Kidney capillary endothelial cell (primary cell): ENCODE data around the gene AFMID.
A peak's percentile ranks its signal among the peaks of the same experiment; 100 is the strongest.
"Not testable (repeated sequence)": the region's sequence is repeated elsewhere in the genome, so short reads cannot be mapped to it uniquely, and the experiment has no call there.

Experiments
- DNase-seq: peaks from one replicate; pipeline ENCODE4 v3.0.0-alpha.2; 2018; ENCODE audit warnings: low spot score

AFMID gene

DNA sequence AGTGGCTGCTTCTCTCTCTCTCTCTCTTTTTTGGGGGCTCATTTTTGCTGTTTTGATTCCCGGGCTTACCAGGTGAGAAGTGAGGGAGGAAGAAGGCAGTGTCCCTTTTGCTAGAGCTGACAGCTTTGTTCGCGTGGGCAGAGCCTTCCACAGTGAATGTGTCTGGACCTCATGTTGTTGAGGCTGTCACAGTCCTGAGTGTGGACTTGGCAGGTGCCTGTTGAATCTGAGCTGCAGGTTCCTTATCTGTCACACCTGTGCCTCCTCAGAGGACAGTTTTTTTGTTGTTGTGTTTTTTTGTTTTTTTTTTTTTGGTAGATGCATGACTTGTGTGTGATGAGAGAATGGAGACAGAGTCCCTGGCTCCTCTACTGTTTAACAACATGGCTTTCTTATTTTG is 36.6 kb downstream of the AFMID start:
- no peak for DNase-seq

DNA sequence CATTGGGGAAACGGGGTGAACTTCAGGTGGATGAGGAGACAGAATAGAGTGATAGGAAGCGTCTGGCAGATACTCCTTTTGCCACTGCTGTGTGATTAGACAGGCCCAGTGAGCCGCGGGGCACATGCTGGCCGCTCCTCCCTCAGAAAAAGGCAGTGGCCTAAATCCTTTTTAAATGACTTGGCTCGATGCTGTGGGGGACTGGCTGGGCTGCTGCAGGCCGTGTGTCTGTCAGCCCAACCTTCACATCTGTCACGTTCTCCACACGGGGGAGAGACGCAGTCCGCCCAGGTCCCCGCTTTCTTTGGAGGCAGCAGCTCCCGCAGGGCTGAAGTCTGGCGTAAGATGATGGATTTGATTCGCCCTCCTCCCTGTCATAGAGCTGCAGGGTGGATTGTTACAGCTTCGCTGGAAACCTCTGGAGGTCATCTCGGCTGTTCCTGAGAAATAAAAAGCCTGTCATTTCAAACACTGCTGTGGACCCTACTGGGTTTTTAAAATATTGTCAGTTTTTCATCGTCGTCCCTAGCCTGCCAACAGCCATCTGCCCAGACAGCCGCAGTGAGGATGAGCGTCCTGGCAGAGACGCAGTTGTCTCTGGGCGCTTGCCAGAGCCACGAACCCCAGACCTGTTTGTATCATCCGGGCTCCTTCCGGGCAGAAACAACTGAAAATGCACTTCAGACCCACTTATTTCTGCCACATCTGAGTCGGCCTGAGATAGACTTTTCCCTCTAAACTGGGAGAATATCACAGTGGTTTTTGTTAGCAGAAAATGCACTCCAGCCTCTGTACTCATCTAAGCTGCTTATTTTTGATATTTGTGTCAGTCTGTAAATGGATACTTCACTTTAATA is 37.3 kb downstream of the AFMID start:
- no peak for DNase-seq

DNA sequence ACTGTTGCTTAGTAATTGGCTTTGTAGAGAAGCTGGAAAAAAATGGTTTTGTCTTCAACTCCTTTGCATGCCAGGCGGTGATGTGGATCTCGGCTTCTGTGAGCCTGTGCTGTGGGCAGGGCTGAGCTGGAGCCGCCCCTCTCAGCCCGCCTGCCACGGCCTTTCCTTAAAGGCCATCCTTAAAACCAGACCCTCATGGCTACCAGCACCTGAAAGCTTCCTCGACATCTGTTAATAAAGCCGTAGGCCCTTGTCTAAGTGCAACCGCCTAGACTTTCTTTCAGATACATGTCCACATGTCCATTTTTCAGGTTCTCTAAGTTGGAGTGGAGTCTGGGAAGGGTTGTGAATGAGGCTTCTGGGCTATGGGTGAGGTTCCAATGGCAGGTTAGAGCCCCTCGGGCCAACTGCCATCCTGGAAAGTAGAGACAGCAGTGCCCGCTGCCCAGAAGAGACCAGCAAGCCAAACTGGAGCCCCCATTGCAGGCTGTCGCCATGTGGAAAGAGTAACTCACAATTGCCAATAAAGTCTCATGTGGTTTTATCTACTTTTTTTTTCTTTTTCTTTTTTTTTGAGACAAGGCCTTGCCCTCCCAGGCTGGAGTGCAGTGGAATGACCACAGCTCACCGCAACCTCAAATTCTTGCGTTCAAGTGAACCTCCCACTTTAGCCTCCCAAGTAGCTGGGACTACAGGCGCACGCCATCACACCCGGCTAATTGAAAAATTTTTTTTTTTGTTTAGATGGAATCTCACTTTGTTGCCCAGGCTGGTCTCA is 38.1 kb downstream of the AFMID start:
- DNase-seq = no peak

DNA sequence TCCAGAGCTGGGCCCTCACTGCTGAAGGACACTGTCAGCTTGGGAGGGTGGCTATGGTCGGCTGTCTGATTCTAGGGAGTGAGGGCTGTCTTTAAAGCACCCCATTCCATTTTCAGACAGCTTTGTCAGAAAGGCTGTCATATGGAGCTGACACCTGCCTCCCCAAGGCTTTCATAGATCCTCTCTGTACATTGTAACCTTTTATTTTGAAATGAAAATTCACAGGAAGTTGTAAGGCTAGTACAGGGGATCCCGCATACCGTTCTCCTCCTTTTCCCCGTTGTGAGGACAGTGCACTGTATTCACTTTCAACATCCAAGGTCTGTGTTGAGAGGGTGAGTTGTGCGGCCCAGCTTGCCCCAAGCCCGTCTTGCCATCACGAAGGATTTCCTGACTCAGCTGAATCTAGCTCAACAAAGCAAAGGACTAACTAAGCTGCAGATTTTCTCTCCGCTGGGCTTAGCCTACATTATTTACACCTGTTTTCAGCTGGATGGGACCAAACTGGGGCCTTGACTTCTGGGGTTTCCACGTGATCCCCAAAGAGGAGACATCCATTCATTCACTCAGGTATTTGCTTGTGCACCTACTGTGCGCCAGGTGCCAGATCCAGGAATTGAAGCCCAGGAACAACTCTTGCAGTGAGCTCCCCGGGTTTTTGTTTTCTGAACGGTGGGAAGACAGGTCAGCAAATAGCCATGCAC is 39.0 kb downstream of the AFMID start:
- no peak for DNase-seq

DNA sequence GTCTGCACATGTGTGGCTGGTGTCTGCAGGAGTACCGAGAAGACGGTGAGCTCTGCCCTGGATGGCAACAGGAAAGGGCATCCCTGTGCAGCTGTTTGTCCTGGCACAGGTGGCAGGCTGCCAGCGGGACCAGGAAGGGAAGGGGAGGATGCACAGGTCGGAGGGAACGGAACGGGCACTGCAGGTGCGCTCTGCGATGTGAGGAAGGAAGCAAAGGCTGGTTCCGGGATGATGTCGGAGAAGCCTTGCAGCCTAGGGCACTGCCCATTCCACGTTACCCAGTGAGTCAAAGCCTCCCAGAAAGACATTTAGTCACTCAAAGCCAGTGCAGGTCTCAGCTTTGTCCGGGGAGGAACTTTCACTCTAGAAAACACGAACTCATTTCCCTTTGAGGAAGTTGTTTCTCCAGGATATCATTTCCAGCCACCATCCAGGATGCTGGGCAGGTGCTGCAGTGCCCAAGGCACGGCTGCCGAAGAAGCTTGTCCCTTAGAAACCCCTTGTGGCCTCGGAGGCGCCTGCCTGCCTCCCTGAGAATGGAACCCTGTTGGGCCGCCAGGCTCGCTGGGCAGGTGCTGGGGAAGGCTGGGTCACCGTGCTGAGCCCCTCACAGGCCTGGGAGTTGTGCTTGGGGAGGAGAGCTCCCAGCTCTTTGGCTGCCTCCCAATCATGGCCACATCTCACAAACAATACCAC is 39.7 kb downstream of the AFMID start:
- DNase-seq = peak; percentile 83

DNA sequence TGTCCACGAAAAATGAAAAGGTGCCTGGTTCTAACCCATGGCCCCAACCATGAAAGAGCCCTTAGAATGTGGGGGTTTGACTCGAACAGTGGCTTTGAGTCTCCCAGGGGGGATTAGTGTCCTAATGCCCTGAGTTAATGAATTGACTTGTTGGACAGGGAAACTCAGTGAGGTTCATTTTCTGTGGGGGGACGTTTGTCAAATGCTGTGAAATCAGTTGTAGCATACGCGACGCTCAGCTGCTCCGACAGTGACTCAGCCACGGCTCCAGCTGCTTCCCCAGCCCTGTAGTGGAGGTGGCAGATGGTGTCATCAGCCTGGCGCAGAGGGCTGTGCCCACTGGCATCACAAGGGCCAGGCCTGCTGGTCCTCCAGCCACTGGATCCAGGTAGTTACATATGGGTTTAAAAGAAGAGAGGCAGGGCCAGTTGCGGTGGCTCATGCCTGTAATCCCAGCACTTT is 40.3 kb downstream of the AFMID start:
- no peak for DNase-seq

DNA sequence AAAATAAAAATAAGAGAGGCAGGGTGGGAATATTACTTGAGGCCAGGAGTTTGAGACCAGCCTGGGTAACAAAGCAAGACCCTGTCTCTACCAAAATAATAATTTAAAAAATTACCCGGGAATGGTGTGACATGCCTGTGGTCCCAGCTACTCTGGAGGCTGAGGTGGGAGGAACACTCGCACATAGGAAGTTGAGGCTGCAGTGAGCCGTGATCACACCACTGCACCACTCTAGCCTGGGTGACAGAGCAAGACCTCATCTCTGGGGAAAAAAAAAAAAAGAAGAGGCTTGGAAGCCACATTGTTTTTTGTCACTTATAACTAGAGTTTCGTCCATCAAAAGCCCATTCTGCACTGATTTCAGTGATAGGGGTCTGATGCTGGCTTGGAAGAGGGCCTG is 41.0 kb downstream of the AFMID start:
- DNase-seq = no peak

DNA sequence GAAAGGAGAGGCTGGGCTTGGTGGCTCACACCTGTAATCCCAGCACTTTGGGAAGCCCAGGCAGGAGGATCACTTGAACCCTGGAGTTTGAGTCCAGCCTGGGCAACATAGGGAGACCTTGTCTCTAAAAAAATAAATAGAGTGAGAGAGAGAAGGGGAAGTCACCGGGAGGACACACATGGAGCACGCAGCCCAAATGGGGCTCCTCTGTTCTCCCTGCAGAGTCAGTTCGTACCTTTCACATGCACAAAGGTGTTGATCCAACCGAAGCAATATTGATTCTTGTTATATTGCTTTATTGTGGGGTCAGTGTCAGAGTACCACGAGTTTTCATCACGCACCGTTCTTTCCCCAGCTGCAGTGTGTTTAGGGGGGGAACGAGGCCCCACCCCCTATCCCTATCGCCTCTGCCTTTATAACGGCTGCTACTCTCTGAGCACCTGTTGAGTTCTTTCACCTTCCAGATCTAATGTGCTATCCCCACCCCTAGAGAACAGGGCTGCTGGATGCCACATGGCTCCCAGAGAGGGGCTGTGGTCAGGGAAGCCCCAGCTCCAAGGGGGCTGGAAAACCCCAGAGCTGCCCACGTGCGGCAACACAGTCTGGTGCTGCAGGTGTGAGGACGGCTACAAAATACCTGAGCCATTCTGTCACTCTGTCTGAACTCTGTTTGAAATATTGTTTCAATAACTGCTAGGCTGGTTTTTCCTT is 43.2 kb downstream of the AFMID start:
- DNase-seq = no peak

DNA sequence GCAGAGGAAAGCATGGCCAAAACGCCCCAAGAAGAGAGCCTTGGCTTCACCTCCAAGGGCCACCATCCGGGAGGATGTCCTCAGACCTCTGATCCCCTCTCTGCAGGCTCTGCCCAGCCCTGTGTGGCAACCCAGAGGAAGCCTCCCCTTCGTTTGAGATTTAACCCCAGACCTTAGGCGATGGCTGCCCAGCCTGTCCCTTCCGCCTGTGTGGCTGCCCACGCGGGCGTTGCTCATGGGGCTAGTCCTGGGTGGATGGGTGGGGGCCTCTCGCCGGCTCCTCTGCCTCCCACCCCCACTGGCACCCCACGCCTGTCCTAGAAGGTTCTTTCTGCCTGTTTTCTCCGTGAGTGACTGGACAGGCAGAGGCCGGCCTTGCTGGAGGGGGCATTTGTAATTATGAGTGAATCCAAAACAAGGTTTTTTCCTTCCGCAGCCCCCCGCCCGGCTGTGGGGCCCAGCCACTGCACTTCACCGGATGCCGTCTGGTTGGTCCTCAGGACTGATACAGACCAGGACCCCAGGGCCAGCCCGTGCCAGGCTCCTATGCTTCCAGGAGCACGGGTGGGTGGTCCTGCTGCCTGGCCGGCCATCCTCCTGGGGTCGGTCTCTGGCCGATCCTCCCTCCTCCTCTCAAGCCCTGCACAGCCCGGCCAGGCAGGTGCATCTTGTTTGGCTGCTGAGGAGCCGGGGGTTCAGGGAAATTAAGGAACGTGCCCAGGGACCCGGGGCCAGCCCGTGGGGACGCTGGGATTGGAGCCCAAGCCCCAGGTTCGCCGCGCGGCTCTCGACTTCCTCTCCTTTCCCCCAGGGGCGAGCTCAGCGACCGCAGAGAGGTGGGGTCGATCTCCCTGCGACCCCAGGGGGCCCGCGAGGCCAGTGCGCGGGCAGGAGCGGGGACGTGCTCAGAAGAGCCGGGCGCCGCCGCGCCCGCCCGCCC is 44.1 kb downstream of the AFMID start, which contains the start of gene TMEM235:
Gene TMEM235 (plus strand): TSS at position 636 of the 940 bp plus-strand sequence. CDS start 393 bp downstream, outside the sequence.
- no peak for DNase-seq

DNA sequence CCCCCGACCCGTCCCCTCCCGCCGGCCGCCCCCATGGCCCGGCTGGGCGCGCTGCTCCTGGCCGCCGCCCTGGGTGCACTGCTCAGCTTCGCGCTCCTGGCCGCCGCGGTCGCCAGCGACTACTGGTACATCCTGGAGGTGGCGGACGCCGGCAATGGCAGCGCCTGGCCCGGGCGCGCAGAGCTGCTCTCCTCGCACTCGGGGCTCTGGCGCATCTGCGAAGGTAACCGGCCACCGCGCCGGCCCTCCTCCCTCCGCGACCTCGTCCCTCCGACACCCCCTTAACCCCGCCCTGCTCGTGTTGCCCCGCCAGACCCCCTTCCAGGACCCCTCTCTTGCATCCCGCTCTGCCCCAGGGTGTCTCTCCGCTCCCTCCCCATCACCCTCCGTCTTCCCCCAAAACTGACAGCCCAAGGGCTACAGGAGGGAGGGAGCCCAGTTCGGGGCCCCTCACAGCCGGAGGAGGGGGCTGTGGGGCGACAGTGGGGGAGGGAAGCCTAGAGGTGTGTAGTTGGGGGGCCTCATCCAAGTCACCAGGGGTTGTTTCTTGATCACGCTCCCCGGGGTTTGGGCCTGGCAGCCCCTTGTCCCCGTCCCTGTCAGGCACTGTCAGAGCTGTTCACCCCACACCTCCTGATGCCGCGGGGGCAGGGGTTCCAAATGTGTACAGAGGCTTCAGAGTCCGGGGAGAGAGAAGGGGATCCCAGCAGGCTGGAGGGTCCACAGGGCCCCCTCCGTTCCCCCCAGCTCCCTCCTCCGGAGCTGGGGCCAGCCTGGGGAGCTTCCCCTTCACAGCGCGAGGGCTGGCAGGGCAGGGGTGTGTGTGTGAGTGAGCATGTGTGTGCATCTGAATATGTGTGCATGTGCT is 45.1 kb downstream of the AFMID start:
- DNase-seq = no peak

DNA sequence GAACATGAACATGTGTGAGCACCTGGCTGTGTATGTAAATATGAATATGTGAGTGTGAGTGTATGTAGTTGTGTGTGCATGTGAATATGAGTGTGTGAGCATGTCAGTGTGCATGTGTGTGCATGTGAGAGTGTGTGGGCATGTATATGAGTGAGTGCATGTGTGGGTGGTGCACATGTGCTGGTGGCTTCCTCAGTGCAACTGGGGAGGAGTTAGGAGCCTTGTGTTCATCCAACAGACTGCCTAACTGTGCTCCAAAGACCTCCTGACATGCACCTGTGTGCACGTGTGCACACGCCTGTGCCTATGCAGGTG is 45.7 kb downstream of the AFMID start:
- no peak for DNase-seq

DNA sequence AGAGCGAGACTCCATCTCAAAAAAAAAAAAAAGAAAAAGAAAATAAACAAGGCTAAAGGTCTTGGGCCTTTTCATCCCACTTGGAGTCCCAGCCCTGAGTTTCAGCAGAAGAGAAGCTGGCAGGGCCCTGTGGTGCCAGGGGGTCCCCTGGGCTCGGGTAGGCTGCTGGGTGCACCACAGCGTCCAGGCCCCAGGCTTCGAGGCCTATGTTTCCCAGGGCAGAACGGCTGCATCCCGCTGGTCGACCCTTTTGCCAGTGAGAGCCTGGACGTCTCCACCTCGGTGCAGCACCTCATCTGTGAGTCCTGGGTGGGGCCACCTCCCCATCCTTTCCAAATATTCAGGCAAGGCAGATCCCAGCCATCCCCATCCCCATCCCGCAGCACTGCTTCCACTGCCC is 46.5 kb downstream of the AFMID start:
- no peak for DNase-seq

DNA sequence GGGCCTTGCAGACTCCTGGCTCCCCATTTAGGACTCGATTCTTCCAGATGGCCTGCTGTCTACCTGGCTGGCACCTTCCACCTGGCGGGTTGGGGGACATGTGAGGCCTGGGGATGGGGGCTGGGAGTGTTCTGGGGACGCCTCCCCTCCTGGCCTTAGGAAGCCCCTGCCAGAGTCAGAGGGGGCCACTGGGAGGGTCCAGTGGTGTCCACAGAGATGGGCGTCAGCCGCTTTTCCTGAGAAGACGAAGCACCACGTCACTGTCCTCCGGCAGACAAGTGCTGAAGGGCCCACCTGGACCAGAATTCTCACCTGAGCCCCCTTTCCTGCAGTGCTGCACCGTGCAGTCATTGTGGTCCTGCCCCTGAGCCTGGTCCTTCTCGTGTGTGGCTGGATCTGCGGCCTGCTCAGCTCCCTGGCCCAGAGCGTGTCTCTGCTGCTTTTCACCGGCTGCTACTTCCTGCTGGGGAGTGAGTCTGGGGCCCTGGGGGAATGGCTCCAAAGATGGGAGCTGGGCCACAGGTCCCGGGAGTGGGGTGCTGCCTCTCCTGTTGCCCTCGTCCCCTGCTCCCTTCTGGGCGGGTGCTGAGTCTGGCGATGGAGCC is 47.2 kb downstream of the AFMID start:
- no peak for DNase-seq

DNA sequence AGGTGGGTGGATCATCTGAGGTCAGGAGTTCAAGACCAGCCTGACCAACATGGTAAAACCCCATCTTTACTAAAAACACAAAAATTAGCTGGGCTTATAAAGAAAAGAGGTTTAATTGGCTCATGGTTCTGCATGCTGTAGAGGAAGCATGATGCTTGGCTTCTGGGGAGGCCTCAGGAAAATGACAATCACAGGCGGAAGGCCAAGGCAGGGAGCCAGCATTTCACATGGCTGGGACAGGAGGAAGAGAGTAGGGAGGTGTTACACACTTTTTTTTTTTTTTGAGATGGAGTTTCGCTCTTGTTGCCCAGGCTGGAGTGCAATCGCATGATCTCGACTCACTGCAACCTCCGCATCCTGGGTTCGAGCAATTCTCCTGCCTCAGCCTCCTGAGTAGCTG is 47.9 kb downstream of the AFMID start:
- not testable (repeated sequence) for DNase-seq

DNA sequence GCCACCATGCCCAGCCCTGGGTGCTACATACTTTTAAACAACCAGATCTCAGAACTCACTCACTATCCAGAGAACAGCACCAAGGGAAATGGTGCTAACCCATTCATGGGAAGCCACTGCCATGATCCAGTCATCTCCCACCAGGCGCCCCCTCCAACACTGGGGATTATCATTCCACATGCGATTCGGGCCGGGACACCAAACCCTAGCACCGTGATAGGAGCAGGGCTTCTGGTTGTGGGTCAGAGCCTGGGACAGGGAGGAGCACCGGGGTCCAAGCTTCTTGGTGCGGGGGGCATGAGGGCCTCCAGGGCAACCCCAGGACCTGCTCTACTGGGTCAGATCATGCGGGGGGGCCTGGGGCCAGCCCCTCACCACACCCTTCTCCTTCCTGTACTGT is 48.7 kb downstream of the AFMID start:
- DNase-seq = no peak

DNA sequence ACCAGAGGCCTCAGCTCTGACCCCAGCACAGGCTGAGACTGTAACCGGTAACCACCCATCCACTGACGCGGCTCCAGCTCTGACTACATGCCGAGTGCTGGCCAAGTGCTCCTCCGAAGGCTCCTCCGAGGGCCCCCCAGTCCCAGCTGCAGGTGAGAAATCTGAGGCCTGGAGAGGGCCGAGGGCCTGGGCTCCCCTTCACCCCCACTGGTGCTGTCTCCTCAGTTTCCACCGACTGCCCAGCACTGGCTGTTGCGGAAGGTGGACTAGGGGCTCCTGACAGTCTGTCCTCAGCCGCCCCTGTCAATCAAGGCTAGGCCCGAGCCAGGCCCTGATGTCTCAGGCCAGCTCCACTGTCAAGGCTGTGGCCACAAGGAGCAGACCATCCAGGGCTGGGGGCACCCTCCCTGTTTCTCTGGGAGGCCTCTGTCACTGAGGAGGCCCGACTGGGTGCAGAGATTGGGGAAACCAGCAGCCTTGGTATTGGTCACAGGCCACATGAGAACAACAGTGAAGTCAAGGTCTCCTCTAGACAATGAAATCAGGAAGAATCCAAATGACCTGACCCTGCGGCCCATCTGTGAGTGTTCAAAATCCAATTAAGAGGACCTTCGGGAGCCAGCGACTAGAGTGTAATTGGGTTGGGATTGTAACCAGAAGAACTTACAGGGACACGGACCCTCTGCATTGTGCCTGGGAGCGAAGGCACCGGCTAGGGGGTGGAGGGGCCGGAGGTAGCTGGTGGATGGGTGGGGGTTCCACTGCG is 49.4 kb downstream of the AFMID start:
- no peak for DNase-seq

DNA sequence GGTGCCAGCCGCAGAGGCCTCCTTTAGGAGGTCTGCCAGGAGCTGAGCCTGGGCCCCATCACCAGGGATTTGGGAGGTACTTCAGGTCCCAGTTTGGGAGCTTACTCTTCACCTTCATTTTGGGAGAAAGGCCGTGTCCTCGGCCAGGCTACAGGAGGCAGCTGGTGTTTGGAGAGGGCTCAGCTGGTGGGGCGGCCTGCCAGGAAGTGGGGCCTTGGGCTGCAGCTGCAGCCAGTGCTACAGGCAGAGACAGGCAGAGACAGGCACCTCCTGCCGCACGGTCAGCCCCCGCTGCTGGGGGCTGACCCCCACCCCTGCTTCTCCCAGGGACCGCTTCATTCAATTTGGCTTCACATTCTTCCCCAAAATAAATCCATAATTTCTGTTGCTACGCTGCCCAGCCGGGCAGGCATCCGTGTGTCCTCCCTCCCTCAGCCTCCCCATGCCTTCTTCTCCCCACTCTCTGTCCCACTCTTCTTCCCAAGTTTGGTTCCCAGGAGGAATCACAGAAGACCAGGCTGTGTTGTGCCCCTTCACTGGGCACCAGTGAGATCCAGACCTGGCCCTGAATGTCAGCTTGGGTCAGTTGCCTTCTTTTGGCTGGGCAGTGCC is 50.3 kb downstream of the AFMID start:
- DNase-seq = no peak
